ENCODE measurements around the gene CARMIL3. TPM values are rescaled to one million over a fixed set of nuclear protein-coding genes. Genes with fewer than 3 reads are reported as not detected.

Gene CARMIL3
- total and polyA plus RNA-seq, 2 of the 8 experiments (the other 6 are each of a cell fraction or from before 2014, with no cell fraction given), result 6.0 to 9.0 TPM

DNA sequence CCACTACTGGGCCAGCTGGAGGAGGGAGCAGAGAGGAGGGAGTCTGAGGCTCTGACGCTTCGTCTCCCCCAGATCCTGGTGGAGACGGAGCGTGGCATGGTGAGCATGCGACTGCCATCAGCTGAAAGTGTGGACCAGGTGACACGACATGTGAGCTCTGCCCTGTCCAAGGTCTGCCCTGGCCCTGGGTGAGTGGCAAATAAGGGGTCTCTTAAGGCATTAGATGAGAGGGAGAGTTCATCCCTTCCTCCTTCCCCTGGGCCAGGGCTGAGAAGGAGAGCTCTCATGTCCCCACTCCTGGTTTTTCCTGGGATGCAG is 2.5 kb downstream of the CARMIL3 start:
- no peaks in the 10 kb centered on the region; a peak in 1 of 8 replicates for H3K36me3 ChIP-seq (ENCODE audit: control insufficient read depth in 2 of 4, insufficient read depth in 4 of 4, low read length in 3 of 4)
- no peak overlapping the region for H3K4me3 ChIP-seq (ENCODE audit: extremely low read depth in 1 of 4, insufficient read depth in 2 of 4, low read depth in 3 of 4, low read length in 4 of 4)
- H2BK20ac ChIP-seq (ENCODE audit: low read length), result no peak overlapping the region
- H3K27me3 ChIP-seq (replicated peaks in 1 of 4; ENCODE audit: control insufficient read depth in 3 of 4, extremely low read depth in 1 of 4, insufficient read depth in 3 of 4, low read length in 3 of 4), result no peaks in the 10 kb centered on the region; a peak in 1 of 7 replicates
- no peak for FAIRE-seq
- no peaks in the 10 kb centered on the region for H3K9me3 ChIP-seq (ENCODE audit: insufficient read depth in 2 of 2, low read depth in 1 of 2, low read length in 1 of 2)
- no peaks in the 10 kb centered on the region for H3K79me1 ChIP-seq (ENCODE audit: low read depth, low read length)
- no peak overlapping the region for H3K4ac ChIP-seq (replicated peaks; ENCODE audit: insufficient read length, low read depth, low read length)
- H3K23me2 ChIP-seq (ENCODE audit: low read depth, low read length), result peaks cover 9% of the 10 kb centered on the region
- H3K9ac ChIP-seq (replicated peaks in 1 of 4; ENCODE audit: extremely low read depth in 1 of 4, low read depth in 3 of 4, low read length in 3 of 4), result no peak overlapping the region
- H4K8ac ChIP-seq (ENCODE audit: extremely low read depth, insufficient read depth, low read length), result no peak overlapping the region
- H2BK12ac ChIP-seq (ENCODE audit: low read depth, low read length), result no peak overlapping the region
- DNase-seq (ENCODE audit: low read depth in 1 of 2, low spot score in 2 of 2), result no peak
- peaks cover 2% of the 10 kb centered on the region in 2 experiments for H4K20me1 ChIP-seq (replicated peaks in 1 of 2; ENCODE audit: control insufficient read depth in 1 of 2, insufficient read depth in 2 of 2, low read length in 2 of 2)
- 84% methylated on average over 6 of the region's 6 CpGs; no CpG with 5 or more reads in 1 of the 2 experiments for WGBS, 2 experiments (ENCODE audit: extremely low coverage in 1 of 2, insufficient coverage in 1 of 2, insufficient read length in 1 of 2, insufficient replicate concordance in 2 of 2, low coverage in 1 of 2, low lambda C conversion rate in 2 of 2, missing lambda C conversion rate in 1 of 2)
- POLR2A ChIA-PET (ENCODE audit: partially characterized antibody), result interaction anchor here (1.2 to 6.5 kb wide), 2 partner anchors 39 to 53 kb away, joined by 4 to 97 read pairs; partner anchors contain the start of gene PCK2
- no peak overlapping the region for H2BK15ac ChIP-seq (ENCODE audit: low read length)
- no peaks in the 10 kb centered on the region for H3K79me2 ChIP-seq (ENCODE audit: control insufficient read depth in 1 of 2, insufficient read depth in 2 of 2, low read length in 2 of 2)
- H4K5ac ChIP-seq (ENCODE audit: insufficient read length, low read depth, low read length), result no peak overlapping the region
- CTCF ChIA-PET (ENCODE audit: partially characterized antibody), result interaction anchor here (0.9 to 9.6 kb wide), 10 partner anchors 14 to 107 kb away, joined by 3 to 234 read pairs (median 4); partner anchors contain the start of genes DCAF11, IRF9, NRL and PCK2
- no peak for TF ChIP-seq SUZ12 (IDR thresholded peaks at IDR 0.05; ENCODE audit: low read length)
- no peak for TF ChIP-seq SIN3A (conservative IDR thresholded peaks at IDR 0.05 in 1 of 2, IDR thresholded peaks at IDR 0.05 in 1 of 2; ENCODE audit: low read depth in 1 of 2, low read length in 2 of 2)
- H3K4me1 ChIP-seq (replicated peaks in 1 of 4; ENCODE audit: control insufficient read depth in 3 of 4, insufficient read depth in 4 of 4, low read length in 3 of 4), result peaks cover 0 to 10% (median 6%) of the 10 kb centered on the region in 4 experiments; a peak in 5 of 7 replicates
- no peak overlapping the region for H3K4me2 ChIP-seq (ENCODE audit: insufficient read depth in 1 of 2, low read depth in 2 of 2, low read length in 2 of 2)
- H4K91ac ChIP-seq (replicated peaks; ENCODE audit: insufficient read length, low read length), result no peak overlapping the region
- no peak overlapping the region for H2BK120ac ChIP-seq (replicated peaks; ENCODE audit: low read depth, low read length)
- no peak overlapping the region for H3K56ac ChIP-seq (replicated peaks; ENCODE audit: insufficient read length, low read depth, low read length)
- no peak overlapping the region for H3K18ac ChIP-seq (ENCODE audit: extremely low read depth, low read length)
- no peak overlapping the region for H2BK5ac ChIP-seq (ENCODE audit: low read depth, low read length)
- H3K23ac ChIP-seq (ENCODE audit: insufficient read length), result no peak overlapping the region
- no peak overlapping the region for H2AK5ac ChIP-seq (ENCODE audit: low read depth, low read length)
- no peak overlapping the region for H2AFZ ChIP-seq (ENCODE audit: low read length)
- H3K27ac ChIP-seq (ENCODE audit: low read depth, low read length), result no peak overlapping the region
- no peak overlapping the region for H3K14ac ChIP-seq (ENCODE audit: insufficient read length)

All from H1 (cell line).